GM23338 (cell line): ENCODE measurements around the gene EZH1. TPM values are rescaled to one million over a fixed set of nuclear protein-coding genes. Genes with fewer than 3 reads are reported as not detected.

ENCODE experiments used
- ATAC-seq: fragments of 200-7000 bp; cut with Tn5 transposase; 3 replicates; pipeline ENCODE4 v1.9.1; 2020
- DNase-seq: peaks from one replicate; pipeline ENCODE4 v3.0.0-alpha.2; 2015; ENCODE audit warnings: low spot score
- H2AFZ ChIP-seq: fragments of 200-600 bp; sonication (generic); 2 replicates; pipeline ENCODE4 v1.8.0; 2016; ENCODE audit warnings: antibody characterized with exemption, mild to moderate bottlenecking, moderate library complexity
- H3F3A ChIP-seq: fragments of 200-600 bp; sonication (generic); replicated peaks from 2 replicates; pipeline ENCODE4 v1.8.0; 2017; ENCODE audit warnings: antibody characterized with exemption, mixed run types, low read depth
- H3K27ac ChIP-seq: fragments of 200-600 bp; sonication (generic); 2 replicates; pipeline ENCODE4 v1.6.1; 2016; ENCODE audit warnings: low read depth
- H3K27me3 ChIP-seq: fragments of 200-600 bp; sonication (generic); 2 replicates; pipeline ENCODE4 v1.8.0; 2016; ENCODE audit warnings: mild to moderate bottlenecking, mixed run types, moderate library complexity; ENCODE audit not compliant: insufficient read depth
- H3K36me3 ChIP-seq: fragments of 200-600 bp; sonication (generic); 2 replicates; pipeline ENCODE4 v1.8.0; 2016; ENCODE audit warnings: mild to moderate bottlenecking; ENCODE audit not compliant: insufficient read depth
- H3K4me1 ChIP-seq: fragments of 200-600 bp; sonication (generic); 2 replicates; pipeline ENCODE4 v1.8.0; 2016; ENCODE audit warnings: mild to moderate bottlenecking, moderate library complexity; ENCODE audit not compliant: insufficient read depth
- H3K4me2 ChIP-seq: fragments of 200-600 bp; sonication (generic); 2 replicates; pipeline ENCODE4 v1.7.1; 2017; ENCODE audit warnings: mixed run types
- H3K4me3 ChIP-seq: fragments of 200-600 bp; sonication (generic); 2 replicates; pipeline ENCODE4 v1.6.1; 2016; ENCODE audit warnings: mixed run types
- H3K79me2 ChIP-seq: fragments of 200-600 bp; sonication (generic); replicated peaks from 2 replicates; pipeline ENCODE4 v1.8.0; 2017; ENCODE audit warnings: mild to moderate bottlenecking; ENCODE audit not compliant: insufficient read depth
- H3K9me2 ChIP-seq: fragments of 200-600 bp; sonication (generic); 2 replicates; pipeline ENCODE4 v1.8.0; 2017; ENCODE audit not compliant: insufficient read depth
- H4K20me1 ChIP-seq: fragments of 200-600 bp; sonication (generic); replicated peaks from 2 replicates; pipeline ENCODE4 v1.8.0; 2017; ENCODE audit warnings: mild to moderate bottlenecking; ENCODE audit not compliant: insufficient read depth
- H3K27ac Mint-ChIP-seq: 2 replicates; pipeline ENCODE4 v1.8.0; 2020; ENCODE audit warnings: inconsistent platforms, mild to moderate bottlenecking, moderate library complexity, mixed read lengths
- H3K27me3 Mint-ChIP-seq: 3 replicates; pipeline ENCODE4 v1.8.0; 2022; ENCODE audit warnings: low read depth, mild to moderate bottlenecking, moderate library complexity, mixed read lengths, inconsistent platforms; ENCODE audit not compliant: insufficient read depth, poor library complexity
- H3K36me3 Mint-ChIP-seq: 3 replicates; pipeline ENCODE4 v1.8.0; 2021; ENCODE audit warnings: low read depth, mild to moderate bottlenecking, inconsistent platforms, moderate library complexity, mixed read lengths
- H3K4me1 Mint-ChIP-seq: 3 replicates; pipeline ENCODE4 v1.8.0; 2020; ENCODE audit warnings: mild to moderate bottlenecking, inconsistent platforms, mixed read lengths
- H3K4me3 Mint-ChIP-seq: 3 replicates; pipeline ENCODE4 v1.8.0; 2021; ENCODE audit warnings: moderate library complexity, mild to moderate bottlenecking, inconsistent platforms, mixed read lengths
- H3K9me3 Mint-ChIP-seq: 3 replicates; pipeline ENCODE4 v1.8.0; 2020; ENCODE audit warnings: moderate library complexity, mild to moderate bottlenecking, inconsistent platforms, mixed read lengths
- EZH2phosphoT487 ChIP-seq: fragments of 200-600 bp; sonication (generic); IDR thresholded peaks from one replicate; pipeline ENCODE4 v1.8.1; 2018; ENCODE audit warnings: antibody characterized with exemption; ENCODE audit not compliant: unreplicated experiment
- JUNB ChIP-seq: IDR thresholded peaks from one replicate; pipeline ENCODE4 v1.6.1; 2016; ENCODE audit warnings: antibody characterized with exemption; ENCODE audit not compliant: unreplicated experiment
- NANOG ChIP-seq: IDR thresholded peaks from 2 replicates; pipeline ENCODE4 v1.6.1; 2016; ENCODE audit warnings: antibody characterized with exemption, borderline replicate concordance
- POLR2AphosphoS5 ChIP-seq: IDR thresholded peaks from 2 replicates; pipeline ENCODE4 v1.6.1; 2016; ENCODE audit warnings: antibody characterized with exemption, low read depth
- STAT1 ChIP-seq: IDR thresholded peaks from one replicate; pipeline ENCODE4 v1.6.1; 2016; ENCODE audit warnings: antibody characterized with exemption; ENCODE audit not compliant: unreplicated experiment
- ZNF114 ChIP-seq: fragments of 250-450 bp; sonication (Bioruptor Pico); IDR thresholded peaks from 2 replicates; pipeline ENCODE4 v1.5.0; 2020; ENCODE audit warnings: mild to moderate bottlenecking, moderate library complexity
- polyA plus RNA-seq: library from polyadenylated mRNA; unstranded; fragments of >200 nt; fragmentation: Nextera tagmentation; extraction: Ambion mirVana; gene quantifications from 2 replicates; pipeline ENCODE4 v1.2.1, GENCODE V29; 2016
- total RNA-seq: library from RNA; depleted of rRNA; stranded (reverse); fragments of >200 nt; shearing (Covaris generic); gene quantifications from 2 replicates; pipeline ENCODE4 v1.2.3, GENCODE V29; 2014
- TF ChIP-seq, protein P1 (sequence below), 2 experiments: fragments of 200-600 bp in 1 of 2; sonication (generic) in 1 of 2; conservative IDR thresholded peaks; 2 replicates each; pipeline versions ENCODE4 v1.5.1 to v1.6.1; 2016 to 2017; ENCODE audit warnings: antibody characterized with exemption in 2 of 2, low read depth in 2 of 2, mild to moderate bottlenecking in 2 of 2, moderate library complexity in 1 of 2

EZH1 gene
- total and polyA plus RNA-seq, 2 experiments from 2014 or later = 16.9 to 18.0 TPM

DNA sequence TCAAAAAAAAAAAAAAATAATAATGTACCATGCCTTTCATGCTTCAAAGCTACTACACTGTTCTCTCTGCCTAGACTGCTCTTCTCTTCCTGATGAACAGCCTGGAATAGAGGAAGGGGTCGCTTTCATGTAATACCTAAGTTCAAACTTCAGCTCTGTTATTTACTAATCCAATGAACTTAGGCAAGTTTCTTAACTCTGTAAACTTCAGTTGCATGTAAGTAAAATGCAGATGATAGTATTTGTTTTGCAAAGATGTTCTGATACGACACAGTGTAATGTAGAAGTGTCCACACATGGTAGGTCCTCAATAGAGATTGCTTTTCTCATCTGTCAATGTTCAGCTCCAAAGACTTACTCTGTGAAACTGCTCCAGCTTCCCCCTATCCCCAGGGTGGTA, 47.1 kb upstream of the EZH1 start (continued):
- TF ChIP-seq, protein P1, sequence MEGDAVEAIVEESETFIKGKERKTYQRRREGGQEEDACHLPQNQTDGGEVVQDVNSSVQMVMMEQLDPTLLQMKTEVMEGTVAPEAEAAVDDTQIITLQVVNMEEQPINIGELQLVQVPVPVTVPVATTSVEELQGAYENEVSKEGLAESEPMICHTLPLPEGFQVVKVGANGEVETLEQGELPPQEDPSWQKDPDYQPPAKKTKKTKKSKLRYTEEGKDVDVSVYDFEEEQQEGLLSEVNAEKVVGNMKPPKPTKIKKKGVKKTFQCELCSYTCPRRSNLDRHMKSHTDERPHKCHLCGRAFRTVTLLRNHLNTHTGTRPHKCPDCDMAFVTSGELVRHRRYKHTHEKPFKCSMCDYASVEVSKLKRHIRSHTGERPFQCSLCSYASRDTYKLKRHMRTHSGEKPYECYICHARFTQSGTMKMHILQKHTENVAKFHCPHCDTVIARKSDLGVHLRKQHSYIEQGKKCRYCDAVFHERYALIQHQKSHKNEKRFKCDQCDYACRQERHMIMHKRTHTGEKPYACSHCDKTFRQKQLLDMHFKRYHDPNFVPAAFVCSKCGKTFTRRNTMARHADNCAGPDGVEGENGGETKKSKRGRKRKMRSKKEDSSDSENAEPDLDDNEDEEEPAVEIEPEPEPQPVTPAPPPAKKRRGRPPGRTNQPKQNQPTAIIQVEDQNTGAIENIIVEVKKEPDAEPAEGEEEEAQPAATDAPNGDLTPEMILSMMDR (conservative IDR thresholded peaks at IDR 0.05; ENCODE audit: low read depth in 2 of 2) = no peak
- no peak for TF ChIP-seq EZH2phosphoT487
- no peak for TF ChIP-seq JUNB
- no peak for TF ChIP-seq ZNF114 (CRISPR knock-in tag)

DNA sequence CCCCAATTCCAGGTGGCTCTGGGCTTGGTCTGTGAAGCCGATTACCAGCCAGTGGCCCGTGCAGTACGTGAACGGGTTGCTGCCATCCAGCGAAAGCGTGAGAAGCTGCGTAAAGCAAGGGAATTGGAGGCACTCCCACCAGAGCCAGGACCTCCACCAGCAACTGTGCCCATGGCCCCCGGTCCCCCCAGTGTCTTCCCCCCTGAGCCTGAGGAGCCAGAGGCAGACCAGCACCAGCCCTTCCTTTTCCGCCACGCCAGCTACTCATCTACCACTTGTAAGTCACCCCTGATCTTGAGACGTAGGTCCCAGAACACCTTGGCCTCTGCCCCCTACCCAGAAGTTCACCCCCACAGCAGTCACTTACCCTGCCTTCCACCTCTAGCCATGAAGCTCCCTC, 42.4 kb upstream of the EZH1 start:
- Mint-ChIP-seq H3K27me3 (peaks cover 24% of the 10 kb centered on the region), H3K4me3 (no peak overlapping the region), H3K4me1 (peaks cover 12% of the 10 kb centered on the region), H3K9me3 (no peaks in the 10 kb centered on the region; the same call in 2 of the 3 replicates), H3K36me3 (no peaks in the 10 kb centered on the region; the same call in 2 of the 3 replicates), H3K27ac (no peak overlapping the region)
- no peak overlapping the region for H3K4me3 ChIP-seq
- H3K4me1 ChIP-seq = peaks cover 12% of the 10 kb centered on the region; the same call in 1 of the 2 replicates
- H3K4me2 ChIP-seq = no peak overlapping the region
- ATAC-seq = no peak
- DNase-seq = no peak
- no peaks in the 10 kb centered on the region for H4K20me1 ChIP-seq
- no peaks in the 10 kb centered on the region for H3K79me2 ChIP-seq
- no peaks in the 10 kb centered on the region for H3F3A ChIP-seq
- H3K9me2 ChIP-seq = no peaks in the 10 kb centered on the region
- peaks cover 18% of the 10 kb centered on the region for H3K27me3 ChIP-seq
- H3K27ac ChIP-seq = no peak overlapping the region
- H2AFZ ChIP-seq = no peak overlapping the region
- no peak for TF ChIP-seq JUNB
- no peaks in the 10 kb centered on the region for H3K36me3 ChIP-seq

DNA sequence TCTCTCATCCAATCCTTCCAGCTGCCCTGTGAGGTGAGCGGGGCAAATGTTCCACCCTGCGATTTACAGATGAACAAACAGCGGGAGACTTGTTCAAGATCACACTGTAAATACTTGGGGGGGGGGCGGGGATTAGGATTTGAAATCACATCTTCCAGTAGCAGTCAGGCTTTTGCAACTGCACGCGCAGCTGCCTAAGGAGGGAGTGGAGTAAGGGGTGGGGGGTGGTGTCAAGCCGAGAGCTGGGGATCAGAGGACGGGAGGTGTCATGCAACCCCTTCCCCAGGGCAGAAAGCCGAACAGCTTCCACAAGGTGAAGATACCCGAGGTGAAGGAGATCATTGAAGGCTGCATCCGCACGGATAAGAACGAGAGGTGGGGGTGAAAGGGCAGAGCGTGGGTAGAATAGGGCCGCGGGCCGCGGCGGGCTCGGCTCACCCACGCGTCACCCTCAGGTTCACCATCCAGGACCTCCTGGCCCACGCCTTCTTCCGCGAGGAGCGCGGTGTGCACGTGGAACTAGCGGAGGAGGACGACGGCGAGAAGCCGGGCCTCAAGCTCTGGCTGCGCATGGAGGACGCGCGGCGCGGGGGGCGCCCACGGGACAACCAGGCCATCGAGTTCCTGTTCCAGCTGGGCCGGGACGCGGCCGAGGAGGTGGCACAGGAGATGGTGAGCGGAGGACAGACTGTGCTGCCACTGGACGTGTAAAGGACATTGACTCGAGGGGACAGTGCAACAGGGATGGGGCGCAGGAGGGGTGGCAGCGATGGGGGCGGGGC, 40.2 kb upstream of the EZH1 start:
- DNase-seq = no peak
- H3K4me2 ChIP-seq = no peak overlapping the region
- H3K27me3 ChIP-seq = peaks cover 34% of the 10 kb centered on the region
- no peak overlapping the region for H3K27ac ChIP-seq
- H3K27me3 Mint-ChIP-seq = peaks cover 38% of the 10 kb centered on the region
- H3K36me3 ChIP-seq = no peaks in the 10 kb centered on the region
- H2AFZ ChIP-seq = no peak overlapping the region
- no peaks in the 10 kb centered on the region; the same call in 2 of the 3 replicates for H3K9me3 Mint-ChIP-seq
- peaks cover 2% of the 10 kb centered on the region; the same call in 1 of the 2 replicates for H3F3A ChIP-seq
- H3K36me3 Mint-ChIP-seq = no peaks in the 10 kb centered on the region; the same call in 2 of the 3 replicates
- TF ChIP-seq STAT1 = no peak
- TF ChIP-seq, protein P1 (conservative IDR thresholded peaks at IDR 0.05; ENCODE audit: low read depth in 2 of 2) = no peak
- no peak for TF ChIP-seq NANOG
- TF ChIP-seq POLR2AphosphoS5 = no peak
- no peaks in the 10 kb centered on the region for H3K79me2 ChIP-seq
- H3K4me3 ChIP-seq = no peak overlapping the region
- H3K4me1 Mint-ChIP-seq = peaks cover 16% of the 10 kb centered on the region
- ATAC-seq = no peak
- no peak overlapping the region for H3K27ac Mint-ChIP-seq
- H4K20me1 ChIP-seq = no peaks in the 10 kb centered on the region
- no peaks in the 10 kb centered on the region for H3K9me2 ChIP-seq
- H3K4me1 ChIP-seq = peaks cover 21% of the 10 kb centered on the region; the same call in 1 of the 2 replicates
- no peak overlapping the region for H3K4me3 Mint-ChIP-seq
